Measurements from ENCODE around the gene LIN28A.

LIN28A gene

GRCh38 chr1:26438041-26438440 lies 27.4 kb downstream of the LIN28A start:
- DNase-seq: no peak

- no peak for DNase-seq
Measured at GRCh38 chr1:26440259-26440658, 29.6 kb downstream of the LIN28A start.

GRCh38 chr1:26449868-26450267 lies 39.3 kb downstream of the LIN28A start:
- DNase-seq: no peak

- no peak for DNase-seq
Measured at GRCh38 chr1:26450908-26451307, 40.3 kb downstream of the LIN28A start.

GRCh38 chr1:26452459-26453183 lies 42.0 kb downstream of the LIN28A start:
- no peak for DNase-seq

GRCh38 chr1:26459148-26459547 lies 48.5 kb downstream of the LIN28A start:
- no peak for DNase-seq

- no peak for DNase-seq
Measured at GRCh38 chr1:26459573-26460031, 49.0 kb downstream of the LIN28A start.

- DNase-seq: no peak
Measured at GRCh38 chr1:26468911-26469310, 58.3 kb downstream of the LIN28A start.

- DNase-seq: no peak
Measured at GRCh38 chr1:26469558-26469957, 58.9 kb downstream of the LIN28A start.

GRCh38 chr1:26470878-26471497 lies 60.4 kb downstream of the LIN28A start:
- no peak for DNase-seq

- peak; percentile 86 for DNase-seq
Measured at GRCh38 chr1:26471498-26472319, 61.1 kb downstream of the LIN28A start.

GRCh38 chr1:26472320-26472900 lies 61.8 kb downstream of the LIN28A start, which contains the start of gene HMGN2:
TSS of gene HMGN2 (plus strand) at chr1:26472440. CDS start at chr1:26472613, 173 bp downstream.
- peak; percentile 90 for DNase-seq

GRCh38 chr1:26472901-26473845 lies 62.6 kb downstream of the LIN28A start:
- DNase-seq: peak; percentile 89

GRCh38 chr1:26474818-26475217 lies 64.2 kb downstream of the LIN28A start:
- DNase-seq: no peak

GRCh38 chr1:26475989-26476388 lies 65.4 kb downstream of the LIN28A start:
- DNase-seq: no peak

GRCh38 chr1:26476958-26477357 lies 66.3 kb downstream of the LIN28A start:
- no peak for DNase-seq

GRCh38 chr1:26477446-26478152 lies 67.0 kb downstream of the LIN28A start:
- peak; percentile 54 for DNase-seq

- no peak for DNase-seq
Measured at GRCh38 chr1:26478159-26478558, 67.5 kb downstream of the LIN28A start.

- no peak for DNase-seq
Measured at GRCh38 chr1:26478988-26479387, 68.4 kb downstream of the LIN28A start.
